ENCODE measurements around the gene SMG6. TPM values are rescaled to one million over a fixed set of nuclear protein-coding genes. Genes with fewer than 3 reads are reported as not detected.

Gene SMG6
- total RNA-seq, 1 experiment from 2014 or later: 25.6 TPM

- POLR2A ChIA-PET: no interaction called here
- Mint-ChIP-seq H3K27ac (no peak overlapping the region), H3K9me3 (no peaks in the 10 kb centered on the region), H3K27me3 (ENCODE audit: low read depth) (no peaks in the 10 kb centered on the region), H3K4me3 (no peak overlapping the region), H3K36me3 (no peaks in the 10 kb centered on the region; the same call in 1 of the 2 replicates), H3K4me1 (peaks cover 8% of the 10 kb centered on the region; the same call in 1 of the 2 replicates)
- no peak for DNase-seq (ENCODE audit: low spot score)
- no peak for TF ChIP-seq HMGA2 (CRISPR knock-in tag; IDR thresholded peaks at IDR 0.05)
- no peak for TF ChIP-seq TP53 (CRISPR knock-in tag; IDR thresholded peaks at IDR 0.05)
- no peak for TF ChIP-seq GRHL2 (CRISPR knock-in tag; IDR thresholded peaks at IDR 0.05; ENCODE audit: insufficient replicate concordance, severe bottlenecking)
- TF ChIP-seq, protein P1, sequence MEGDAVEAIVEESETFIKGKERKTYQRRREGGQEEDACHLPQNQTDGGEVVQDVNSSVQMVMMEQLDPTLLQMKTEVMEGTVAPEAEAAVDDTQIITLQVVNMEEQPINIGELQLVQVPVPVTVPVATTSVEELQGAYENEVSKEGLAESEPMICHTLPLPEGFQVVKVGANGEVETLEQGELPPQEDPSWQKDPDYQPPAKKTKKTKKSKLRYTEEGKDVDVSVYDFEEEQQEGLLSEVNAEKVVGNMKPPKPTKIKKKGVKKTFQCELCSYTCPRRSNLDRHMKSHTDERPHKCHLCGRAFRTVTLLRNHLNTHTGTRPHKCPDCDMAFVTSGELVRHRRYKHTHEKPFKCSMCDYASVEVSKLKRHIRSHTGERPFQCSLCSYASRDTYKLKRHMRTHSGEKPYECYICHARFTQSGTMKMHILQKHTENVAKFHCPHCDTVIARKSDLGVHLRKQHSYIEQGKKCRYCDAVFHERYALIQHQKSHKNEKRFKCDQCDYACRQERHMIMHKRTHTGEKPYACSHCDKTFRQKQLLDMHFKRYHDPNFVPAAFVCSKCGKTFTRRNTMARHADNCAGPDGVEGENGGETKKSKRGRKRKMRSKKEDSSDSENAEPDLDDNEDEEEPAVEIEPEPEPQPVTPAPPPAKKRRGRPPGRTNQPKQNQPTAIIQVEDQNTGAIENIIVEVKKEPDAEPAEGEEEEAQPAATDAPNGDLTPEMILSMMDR (IDR thresholded peaks at IDR 0.05): no peak
- TF ChIP-seq FOXP1 (CRISPR knock-in tag; IDR thresholded peaks at IDR 0.05; ENCODE audit: borderline replicate concordance): no peak
- TF ChIP-seq, protein P2, sequence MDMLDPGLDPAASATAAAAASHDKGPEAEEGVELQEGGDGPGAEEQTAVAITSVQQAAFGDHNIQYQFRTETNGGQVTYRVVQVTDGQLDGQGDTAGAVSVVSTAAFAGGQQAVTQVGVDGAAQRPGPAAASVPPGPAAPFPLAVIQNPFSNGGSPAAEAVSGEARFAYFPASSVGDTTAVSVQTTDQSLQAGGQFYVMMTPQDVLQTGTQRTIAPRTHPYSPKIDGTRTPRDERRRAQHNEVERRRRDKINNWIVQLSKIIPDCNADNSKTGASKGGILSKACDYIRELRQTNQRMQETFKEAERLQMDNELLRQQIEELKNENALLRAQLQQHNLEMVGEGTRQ (CRISPR knock-in tag; IDR thresholded peaks at IDR 0.05): no peak
- TF ChIP-seq, protein P3, sequence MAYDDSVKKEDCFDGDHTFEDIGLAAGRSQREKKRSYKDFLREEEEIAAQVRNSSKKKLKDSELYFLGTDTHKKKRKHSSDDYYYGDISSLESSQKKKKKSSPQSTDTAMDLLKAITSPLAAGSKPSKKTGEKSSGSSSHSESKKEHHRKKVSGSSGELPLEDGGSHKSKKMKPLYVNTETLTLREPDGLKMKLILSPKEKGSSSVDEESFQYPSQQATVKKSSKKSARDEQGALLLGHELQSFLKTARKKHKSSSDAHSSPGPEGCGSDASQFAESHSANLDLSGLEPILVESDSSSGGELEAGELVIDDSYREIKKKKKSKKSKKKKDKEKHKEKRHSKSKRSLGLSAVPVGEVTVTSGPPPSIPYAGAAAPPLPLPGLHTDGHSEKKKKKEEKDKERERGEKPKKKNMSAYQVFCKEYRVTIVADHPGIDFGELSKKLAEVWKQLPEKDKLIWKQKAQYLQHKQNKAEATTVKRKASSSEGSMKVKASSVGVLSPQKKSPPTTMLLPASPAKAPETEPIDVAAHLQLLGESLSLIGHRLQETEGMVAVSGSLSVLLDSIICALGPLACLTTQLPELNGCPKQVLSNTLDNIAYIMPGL (CRISPR knock-in tag; IDR thresholded peaks at IDR 0.05): no peak
- TF ChIP-seq, protein P4, sequence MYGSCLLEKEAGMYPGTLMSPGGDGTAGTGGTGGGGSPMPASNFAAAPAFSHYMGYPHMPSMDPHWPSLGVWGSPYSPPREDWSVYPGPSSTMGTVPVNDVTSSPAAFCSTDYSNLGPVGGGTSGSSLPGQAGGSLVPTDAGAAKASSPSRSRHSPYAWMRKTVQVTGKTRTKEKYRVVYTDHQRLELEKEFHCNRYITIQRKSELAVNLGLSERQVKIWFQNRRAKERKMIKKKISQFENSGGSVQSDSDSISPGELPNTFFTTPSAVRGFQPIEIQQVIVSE (CRISPR knock-in tag; IDR thresholded peaks at IDR 0.05; ENCODE audit: borderline replicate concordance): no peak
- no peak for TF ChIP-seq E2F1 (CRISPR knock-in tag; IDR thresholded peaks at IDR 0.05)
- TF ChIP-seq, protein P5, sequence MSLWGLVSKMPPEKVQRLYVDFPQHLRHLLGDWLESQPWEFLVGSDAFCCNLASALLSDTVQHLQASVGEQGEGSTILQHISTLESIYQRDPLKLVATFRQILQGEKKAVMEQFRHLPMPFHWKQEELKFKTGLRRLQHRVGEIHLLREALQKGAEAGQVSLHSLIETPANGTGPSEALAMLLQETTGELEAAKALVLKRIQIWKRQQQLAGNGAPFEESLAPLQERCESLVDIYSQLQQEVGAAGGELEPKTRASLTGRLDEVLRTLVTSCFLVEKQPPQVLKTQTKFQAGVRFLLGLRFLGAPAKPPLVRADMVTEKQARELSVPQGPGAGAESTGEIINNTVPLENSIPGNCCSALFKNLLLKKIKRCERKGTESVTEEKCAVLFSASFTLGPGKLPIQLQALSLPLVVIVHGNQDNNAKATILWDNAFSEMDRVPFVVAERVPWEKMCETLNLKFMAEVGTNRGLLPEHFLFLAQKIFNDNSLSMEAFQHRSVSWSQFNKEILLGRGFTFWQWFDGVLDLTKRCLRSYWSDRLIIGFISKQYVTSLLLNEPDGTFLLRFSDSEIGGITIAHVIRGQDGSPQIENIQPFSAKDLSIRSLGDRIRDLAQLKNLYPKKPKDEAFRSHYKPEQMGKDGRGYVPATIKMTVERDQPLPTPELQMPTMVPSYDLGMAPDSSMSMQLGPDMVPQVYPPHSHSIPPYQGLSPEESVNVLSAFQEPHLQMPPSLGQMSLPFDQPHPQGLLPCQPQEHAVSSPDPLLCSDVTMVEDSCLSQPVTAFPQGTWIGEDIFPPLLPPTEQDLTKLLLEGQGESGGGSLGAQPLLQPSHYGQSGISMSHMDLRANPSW (CRISPR knock-in tag; conservative IDR thresholded peaks at IDR 0.05; ENCODE audit: low read depth): no peak
- TF ChIP-seq ZNF317 (CRISPR knock-in tag; IDR thresholded peaks at IDR 0.05; ENCODE audit: borderline replicate concordance, low read depth): no peak
- TF ChIP-seq CREM (CRISPR knock-in tag; IDR thresholded peaks at IDR 0.05): no peak
- CTCF ChIA-PET: interaction anchor here (1.8 to 2.6 kb wide), 2 partner anchors 10 to 143 kb away, joined by 7 to 9 read pairs; no protein-coding TSS in a partner anchor
- no peak for ATAC-seq
These were observed 201.9 kb downstream of the SMG6 start for GRCh38 chr17:2101448-2102257.

DNA sequence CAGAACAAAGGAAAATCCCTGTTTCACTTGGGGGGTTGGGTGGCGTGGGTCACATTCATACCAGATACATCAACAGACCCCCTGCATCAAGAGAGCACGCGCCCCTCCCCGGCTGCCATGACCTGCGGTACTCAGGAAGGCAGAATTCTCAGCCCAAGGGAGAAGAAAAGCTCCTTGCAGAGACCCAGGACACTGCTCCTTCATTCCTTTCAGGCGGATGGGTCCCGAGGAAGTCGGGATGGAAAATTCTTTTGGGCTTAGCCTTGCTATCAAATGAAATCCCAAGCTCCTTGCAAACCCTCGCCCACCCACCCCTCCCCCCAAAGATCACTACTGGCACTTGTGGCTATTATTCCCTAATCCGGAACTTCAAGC lies 208.1 kb downstream of the SMG6 start:
- H3K36me3 Mint-ChIP-seq: no peaks in the 10 kb centered on the region
- TF ChIP-seq SP1 (CRISPR knock-in tag; conservative IDR thresholded peaks at IDR 0.05) (no peak), HMGA2 (CRISPR knock-in tag; IDR thresholded peaks at IDR 0.05) (no peak), PRRX2 (CRISPR knock-in tag; IDR thresholded peaks at IDR 0.05) (no peak), ZNF263 (CRISPR knock-in tag; IDR thresholded peaks at IDR 0.05; ENCODE audit: low read depth) (no peak), GABPB1 (CRISPR knock-in tag; IDR thresholded peaks at IDR 0.05) (no peak)
- TF ChIP-seq, protein P6, sequence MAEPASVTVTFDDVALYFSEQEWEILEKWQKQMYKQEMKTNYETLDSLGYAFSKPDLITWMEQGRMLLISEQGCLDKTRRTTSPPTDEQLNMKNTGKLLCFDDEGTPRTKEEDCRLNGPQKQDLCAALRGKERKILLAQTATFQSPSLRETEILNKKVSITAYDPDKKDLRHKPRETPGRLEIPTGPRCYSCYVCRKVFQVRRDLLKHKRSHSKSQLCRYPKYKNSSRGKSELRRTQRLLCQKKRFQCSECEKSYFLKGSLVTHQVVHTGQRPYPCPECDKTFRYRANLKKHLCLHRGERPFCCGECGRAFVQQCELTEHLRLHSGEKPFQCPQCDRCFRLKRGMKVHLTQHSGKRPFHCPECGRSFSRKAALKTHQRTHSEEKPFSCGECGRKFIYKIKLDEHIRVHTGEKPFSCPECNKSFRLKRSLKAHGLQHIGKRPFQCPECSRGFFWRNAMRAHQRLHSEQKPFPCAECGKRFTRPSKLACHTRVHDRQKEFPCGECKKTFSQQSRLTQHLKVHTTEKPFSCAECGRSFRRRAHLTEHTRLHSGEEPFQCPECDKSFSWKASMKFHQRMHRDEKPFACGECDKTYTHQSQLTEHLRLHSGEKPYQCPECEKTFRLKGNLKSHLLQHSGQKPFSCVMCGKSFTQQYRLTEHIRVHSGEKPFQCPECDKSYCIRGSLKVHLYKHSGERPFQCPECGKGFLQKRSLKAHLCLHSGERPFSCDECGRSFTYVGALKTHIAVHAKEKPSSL (CRISPR knock-in tag; conservative IDR thresholded peaks at IDR 0.05): no peak
- POLR2A ChIA-PET: no interaction called here
- ATAC-seq (peak; percentile 9), DNase-seq (ENCODE audit: low spot score) (no peak)
- no peaks in the 10 kb centered on the region for H3K9me3 Mint-ChIP-seq
- no peak overlapping the region for H3K4me3 Mint-ChIP-seq
- H3K27me3 Mint-ChIP-seq (ENCODE audit: low read depth): no peaks in the 10 kb centered on the region
- H3K4me1 Mint-ChIP-seq: peaks cover 25% of the 10 kb centered on the region
- H3K27ac Mint-ChIP-seq: peak overlapping the region; percentile 77
- CTCF ChIA-PET: interaction anchor here (0.5 to 3.6 kb wide), 22 partner anchors 8 to 287 kb away, joined by 3 to 32 read pairs (median 4); partner anchors contain the start of gene HIC1

Measured in WTC11 (cell line).